SK-N-SH (cell line): Measurements from ENCODE around the gene MYB.

ENCODE experiments used
- POLR2AphosphoS5 ChIP-seq: IDR thresholded peaks from 2 replicates; pipeline ENCODE4 v1.6.1; 2012; ENCODE audit warnings: low read depth, low read length
- TCF12 ChIP-seq: IDR thresholded peaks from 2 replicates; pipeline ENCODE4 v1.4.0; 2012
- TEAD4 ChIP-seq: IDR thresholded peaks from 2 replicates; pipeline ENCODE4 v1.4.0; 2012; ENCODE audit warnings: mild to moderate bottlenecking, borderline replicate concordance; ENCODE audit not compliant: insufficient read depth
- TF ChIP-seq, protein P1 (sequence below): fragments of 150-350 bp; IDR thresholded peaks from 2 replicates; pipeline ENCODE4 v1.6.1; 2017; ENCODE audit warnings: antibody characterized with exemption, low read length, low read depth, borderline replicate concordance
- TF ChIP-seq, protein P2 (sequence below): fragments of 200-600 bp; sonication (generic); IDR thresholded peaks from 2 replicates; pipeline ENCODE4 v1.6.1; 2017; ENCODE audit warnings: antibody characterized with exemption, mild to moderate bottlenecking, moderate library complexity

DNA sequence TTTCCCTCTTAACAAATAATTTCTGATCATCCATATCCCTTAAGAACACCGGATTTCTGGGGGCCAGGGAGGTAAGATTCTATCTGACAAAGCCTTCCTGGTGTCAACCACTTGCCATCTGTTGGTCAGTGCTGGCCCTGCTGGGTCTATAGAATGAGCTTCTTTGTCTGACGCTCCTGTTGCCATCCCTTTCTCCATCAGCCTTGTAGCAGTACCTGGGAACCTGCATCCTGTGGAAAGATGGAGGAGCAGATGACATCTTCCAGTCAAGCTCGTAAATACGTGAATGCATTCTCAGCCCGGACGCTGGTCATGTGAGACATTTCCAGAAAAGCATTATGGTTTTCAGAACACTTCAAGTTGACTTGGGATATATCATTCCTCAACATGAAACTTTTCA is 36.6 kb downstream of the MYB start:
- TF ChIP-seq TCF12 (no peak), POLR2AphosphoS5 (no peak), TEAD4 (no peak)
- TF ChIP-seq, protein P1, sequence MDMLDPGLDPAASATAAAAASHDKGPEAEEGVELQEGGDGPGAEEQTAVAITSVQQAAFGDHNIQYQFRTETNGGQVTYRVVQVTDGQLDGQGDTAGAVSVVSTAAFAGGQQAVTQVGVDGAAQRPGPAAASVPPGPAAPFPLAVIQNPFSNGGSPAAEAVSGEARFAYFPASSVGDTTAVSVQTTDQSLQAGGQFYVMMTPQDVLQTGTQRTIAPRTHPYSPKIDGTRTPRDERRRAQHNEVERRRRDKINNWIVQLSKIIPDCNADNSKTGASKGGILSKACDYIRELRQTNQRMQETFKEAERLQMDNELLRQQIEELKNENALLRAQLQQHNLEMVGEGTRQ = no peak
- TF ChIP-seq, protein P2, sequence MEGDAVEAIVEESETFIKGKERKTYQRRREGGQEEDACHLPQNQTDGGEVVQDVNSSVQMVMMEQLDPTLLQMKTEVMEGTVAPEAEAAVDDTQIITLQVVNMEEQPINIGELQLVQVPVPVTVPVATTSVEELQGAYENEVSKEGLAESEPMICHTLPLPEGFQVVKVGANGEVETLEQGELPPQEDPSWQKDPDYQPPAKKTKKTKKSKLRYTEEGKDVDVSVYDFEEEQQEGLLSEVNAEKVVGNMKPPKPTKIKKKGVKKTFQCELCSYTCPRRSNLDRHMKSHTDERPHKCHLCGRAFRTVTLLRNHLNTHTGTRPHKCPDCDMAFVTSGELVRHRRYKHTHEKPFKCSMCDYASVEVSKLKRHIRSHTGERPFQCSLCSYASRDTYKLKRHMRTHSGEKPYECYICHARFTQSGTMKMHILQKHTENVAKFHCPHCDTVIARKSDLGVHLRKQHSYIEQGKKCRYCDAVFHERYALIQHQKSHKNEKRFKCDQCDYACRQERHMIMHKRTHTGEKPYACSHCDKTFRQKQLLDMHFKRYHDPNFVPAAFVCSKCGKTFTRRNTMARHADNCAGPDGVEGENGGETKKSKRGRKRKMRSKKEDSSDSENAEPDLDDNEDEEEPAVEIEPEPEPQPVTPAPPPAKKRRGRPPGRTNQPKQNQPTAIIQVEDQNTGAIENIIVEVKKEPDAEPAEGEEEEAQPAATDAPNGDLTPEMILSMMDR = no peak
